22Rv1 (cell line): ENCODE measurements around the gene PPFIBP2.

Source experiments
- H3K27ac ChIP-seq: fragments of 450-650 bp; 2 replicates; pipeline ENCODE4 v1.5.1; 2017
- CTCF ChIP-seq: fragments of 450-650 bp; IDR thresholded peaks from 2 replicates; pipeline ENCODE4 v1.5.1; 2017; ENCODE audit warnings: mild to moderate bottlenecking
- ZFX ChIP-seq: fragments of 450-650 bp; IDR thresholded peaks from 2 replicates; pipeline ENCODE4 v1.6.1; 2017; ENCODE audit warnings: antibody characterized with exemption, borderline replicate concordance

PPFIBP2 gene

DNA sequence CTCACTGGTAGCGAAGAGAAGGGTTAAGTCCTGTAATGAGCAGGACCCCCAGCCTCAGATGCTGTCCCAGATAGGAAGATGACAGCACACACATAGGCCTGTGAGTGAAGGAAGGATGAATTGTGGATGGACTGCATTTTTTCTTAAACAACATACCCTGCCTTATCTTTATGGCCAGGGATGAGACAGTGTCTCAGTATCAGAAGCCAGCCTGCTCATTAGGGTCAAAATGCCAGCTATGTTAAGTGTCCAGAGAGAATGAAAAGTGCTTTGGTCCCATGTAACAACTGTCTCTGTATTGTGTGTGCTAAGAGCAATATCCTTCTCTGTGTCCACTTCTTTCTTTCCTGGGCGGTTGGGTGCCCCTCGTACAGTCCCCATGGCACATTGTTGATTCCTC, 30.2 kb downstream of the PPFIBP2 start:
- H3K27ac ChIP-seq: no peak overlapping the region
- no peak for TF ChIP-seq CTCF
- TF ChIP-seq ZFX: no peak

- no peak overlapping the region for H3K27ac ChIP-seq
- TF ChIP-seq CTCF: no peak
- no peak for TF ChIP-seq ZFX
These were observed 31.8 kb downstream of the PPFIBP2 start for GRCh38 chr11:7545611-7546010.

- no peak overlapping the region for H3K27ac ChIP-seq
- TF ChIP-seq CTCF: no peak
These were observed 32.6 kb downstream of the PPFIBP2 start for GRCh38 chr11:7546324-7546791.

DNA sequence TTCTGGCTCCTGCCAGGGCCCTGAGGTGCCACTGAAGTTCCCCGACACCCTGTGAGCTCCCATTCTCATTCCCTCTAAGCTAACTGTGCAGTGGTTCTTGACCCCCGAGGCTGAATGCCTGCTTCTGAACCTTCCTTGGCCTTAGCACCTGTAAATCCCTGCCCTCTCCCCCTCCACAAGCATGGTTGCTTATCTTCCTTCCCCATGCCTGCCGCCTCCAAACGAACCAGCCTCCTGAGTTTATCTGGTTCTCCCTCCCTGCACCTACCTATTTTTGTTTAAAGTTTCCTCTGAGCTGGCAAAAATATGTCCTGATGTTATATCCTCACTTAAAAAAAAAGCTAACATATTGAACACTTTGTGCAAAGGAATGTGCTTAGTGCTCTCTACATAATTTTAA, 33.9 kb downstream of the PPFIBP2 start:
- H3K27ac ChIP-seq: no peak overlapping the region
- TF ChIP-seq CTCF (no peak), ZFX (no peak)

GRCh38 chr11:7548659-7549274, 35.0 kb downstream of the PPFIBP2 start:
- no peak for TF ChIP-seq ZFX
- peak; percentile 76 for TF ChIP-seq CTCF
- H3K27ac ChIP-seq: no peak overlapping the region

GRCh38 chr11:7549681-7550080, 35.9 kb downstream of the PPFIBP2 start:
- H3K27ac ChIP-seq: no peak overlapping the region
- TF ChIP-seq CTCF (no peak), ZFX (no peak)

DNA sequence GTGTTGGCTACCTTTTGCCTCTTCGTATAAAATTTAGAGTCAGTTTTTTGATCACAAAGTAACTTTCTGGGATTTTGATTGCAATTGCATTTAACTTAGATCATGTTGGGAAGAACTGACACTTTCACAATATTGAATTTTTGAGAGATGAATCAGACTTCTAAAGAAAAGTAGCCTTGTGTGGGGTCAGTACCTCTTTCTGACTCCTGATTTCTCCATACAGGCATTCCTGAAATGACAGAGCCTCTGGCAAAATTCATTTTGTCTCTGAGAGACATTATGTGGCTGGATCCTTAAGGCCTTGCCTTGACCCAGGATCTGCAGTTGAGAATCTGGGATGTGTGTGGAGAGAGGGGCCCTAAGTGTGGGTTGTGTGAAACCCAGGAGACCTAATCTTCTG, 37.8 kb downstream of the PPFIBP2 start:
- no peak overlapping the region for H3K27ac ChIP-seq
- TF ChIP-seq ZFX (no peak), CTCF (no peak)
